ENCODE data around the gene CEBPE.

CEBPE gene

GRCh38 chr14:23071244-23071920 is 47.7 kb downstream of the CEBPE start:
- Histone ChIP-seq H3K4me3 (ENCODE audit: insufficient read depth, low read length, poor library complexity, severe bottlenecking) (peak overlapping the region; percentile 93), H3K36me3 (ENCODE audit: low read length) (peaks cover 29% of the 10 kb centered on the region), H2AFZ (ENCODE audit: low read depth, low read length, severe bottlenecking) (no peak overlapping the region), H3K4me2 (ENCODE audit: low read depth, low read length, poor library complexity, severe bottlenecking) (peak overlapping the region; percentile 99), H3K79me2 (ENCODE audit: insufficient read depth, low read length) (peaks cover 38% of the 10 kb centered on the region), H3K27ac (ENCODE audit: low read depth, low read length) (peak overlapping the region; percentile 57), H3K9me2 (replicated peaks; ENCODE audit: insufficient read depth, low read length) (no peaks in the 10 kb centered on the region), H3K9me3 (ENCODE audit: insufficient read depth, low read length) (no peaks in the 10 kb centered on the region), H3K9ac (ENCODE audit: low read length) (peak overlapping the region; percentile 87), H3F3A (ENCODE audit: insufficient read depth) (peaks cover 11% of the 10 kb centered on the region), H3K27me3 (ENCODE audit: low read length) (no peaks in the 10 kb centered on the region), H4K20me1 (ENCODE audit: low read depth, low read length) (peaks cover 9% of the 10 kb centered on the region; the same call in 1 of the 2 replicates)
- no peak for TF ChIP-seq CTCF (IDR thresholded peaks at IDR 0.05; ENCODE audit: insufficient read depth, low read length, poor library complexity, severe bottlenecking)
- no peak for TF ChIP-seq EZH2phosphoT487 (conservative IDR thresholded peaks at IDR 0.05; ENCODE audit: low read length)

- TF ChIP-seq CTCF (IDR thresholded peaks at IDR 0.05; ENCODE audit: insufficient read depth, low read length, poor library complexity, severe bottlenecking) (no peak), EZH2phosphoT487 (conservative IDR thresholded peaks at IDR 0.05; ENCODE audit: low read length) (no peak)
- peaks cover 11% of the 10 kb centered on the region for H3F3A ChIP-seq (ENCODE audit: insufficient read depth)
- peaks cover 38% of the 10 kb centered on the region for H3K79me2 ChIP-seq (ENCODE audit: insufficient read depth, low read length)
- H3K9me3 ChIP-seq (ENCODE audit: insufficient read depth, low read length) = no peaks in the 10 kb centered on the region
- H3K27ac ChIP-seq (ENCODE audit: low read depth, low read length) = peak overlapping the region; percentile 57
- peak overlapping the region; percentile 99 for H3K4me2 ChIP-seq (ENCODE audit: low read depth, low read length, poor library complexity, severe bottlenecking)
- peak overlapping the region; percentile 93 for H3K4me3 ChIP-seq (ENCODE audit: insufficient read depth, low read length, poor library complexity, severe bottlenecking)
- H2AFZ ChIP-seq (ENCODE audit: low read depth, low read length, severe bottlenecking) = no peak overlapping the region
- peaks cover 27% of the 10 kb centered on the region for H3K36me3 ChIP-seq (ENCODE audit: low read length)
- H4K20me1 ChIP-seq (ENCODE audit: low read depth, low read length) = peaks cover 9% of the 10 kb centered on the region; the same call in 1 of the 2 replicates
- H3K9me2 ChIP-seq (replicated peaks; ENCODE audit: insufficient read depth, low read length) = no peaks in the 10 kb centered on the region
- peak overlapping the region; percentile 87 for H3K9ac ChIP-seq (ENCODE audit: low read length)
- no peaks in the 10 kb centered on the region for H3K27me3 ChIP-seq (ENCODE audit: low read length)
Measured at GRCh38 chr14:23070262-23071129, 48.6 kb downstream of the CEBPE start.

GRCh38 chr14:23069413-23069806 is 49.6 kb downstream of the CEBPE start:
- Histone ChIP-seq H3K4me2 (ENCODE audit: low read depth, low read length, poor library complexity, severe bottlenecking) (peak overlapping the region; percentile 42), H3K9me2 (replicated peaks; ENCODE audit: insufficient read depth, low read length) (no peaks in the 10 kb centered on the region), H4K20me1 (ENCODE audit: low read depth, low read length) (peaks cover 9% of the 10 kb centered on the region; the same call in 1 of the 2 replicates), H3K36me3 (ENCODE audit: low read length) (peaks cover 23% of the 10 kb centered on the region), H2AFZ (ENCODE audit: low read depth, low read length, severe bottlenecking) (no peak overlapping the region), H3K27me3 (ENCODE audit: low read length) (no peaks in the 10 kb centered on the region), H3K9me3 (ENCODE audit: insufficient read depth, low read length) (no peaks in the 10 kb centered on the region), H3K27ac (ENCODE audit: low read depth, low read length) (no peak overlapping the region), H3K79me2 (ENCODE audit: insufficient read depth, low read length) (peaks cover 38% of the 10 kb centered on the region), H3F3A (ENCODE audit: insufficient read depth) (peaks cover 11% of the 10 kb centered on the region), H3K9ac (ENCODE audit: low read length) (no peak overlapping the region; the same call in 1 of the 2 replicates), H3K4me3 (ENCODE audit: insufficient read depth, low read length, poor library complexity, severe bottlenecking) (no peak overlapping the region)
- TF ChIP-seq CTCF (IDR thresholded peaks at IDR 0.05; ENCODE audit: insufficient read depth, low read length, poor library complexity, severe bottlenecking) = no peak
- no peak for TF ChIP-seq EZH2phosphoT487 (conservative IDR thresholded peaks at IDR 0.05; ENCODE audit: low read length)

All from SU-DHL-6 (cell line).